NCI-H510A treated with DMSO at 0.1 percent for 48 hours (cell line): ENCODE measurements around the gene SHROOM3.

Experiments
- DNase-seq: peaks from one replicate; lab custom pipeline; 2025; lab: John Stamatoyannopoulos, UW

Gene SHROOM3

DNA sequence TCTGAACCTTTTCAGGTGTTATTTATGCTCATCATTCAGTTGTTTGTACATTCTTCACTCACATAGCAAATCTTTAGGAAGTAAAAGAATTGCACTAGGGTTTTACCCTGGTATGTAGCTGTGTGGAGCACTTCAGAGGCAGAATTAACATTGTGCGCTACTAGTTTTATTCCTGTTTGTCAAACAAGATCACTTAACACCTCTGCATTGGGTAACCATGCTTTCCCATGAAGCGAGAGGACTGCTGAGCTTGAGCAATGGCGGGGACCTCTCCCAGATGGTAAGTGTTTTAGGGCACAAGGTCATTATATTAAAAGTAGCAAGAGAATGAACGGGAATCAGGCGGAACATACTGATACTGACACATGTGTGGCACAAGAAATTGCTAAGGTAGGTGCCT is 59.2 kb downstream of the SHROOM3 start:
- no peak for DNase-seq

DNA sequence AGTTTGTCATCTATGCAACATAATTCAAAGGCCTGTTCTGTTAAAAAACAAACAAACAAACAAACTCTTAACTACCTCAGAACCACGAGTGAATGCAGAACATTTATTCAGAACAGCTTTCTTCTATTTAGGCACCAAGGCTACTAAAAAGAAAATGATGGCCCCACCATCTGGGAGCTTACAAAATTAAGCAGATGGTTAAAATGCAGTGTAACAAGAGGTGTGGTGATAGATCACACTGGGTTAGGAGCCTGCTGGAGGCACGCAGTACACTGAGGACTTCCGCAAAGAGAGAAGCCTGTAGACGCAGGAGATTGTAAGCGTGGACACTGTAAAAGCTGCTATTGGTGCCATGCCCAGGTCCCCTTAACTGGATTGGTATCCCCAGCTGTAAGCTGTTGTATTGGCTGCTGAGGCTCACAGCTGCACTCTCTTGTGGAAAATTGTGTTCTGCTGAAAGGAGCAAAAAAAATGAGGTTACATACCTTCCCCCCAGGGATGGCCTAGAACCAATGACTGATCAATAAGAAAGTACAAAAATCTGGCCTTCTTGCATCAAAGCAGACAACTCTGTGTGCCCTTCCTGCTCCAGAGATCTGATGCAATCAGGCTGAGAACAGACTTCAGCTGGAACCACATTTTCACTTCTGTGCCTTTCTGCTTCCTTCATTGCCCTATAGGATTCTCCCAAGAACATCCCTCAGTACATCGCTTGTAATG is 60.0 kb downstream of the SHROOM3 start:
- no peak for DNase-seq

DNA sequence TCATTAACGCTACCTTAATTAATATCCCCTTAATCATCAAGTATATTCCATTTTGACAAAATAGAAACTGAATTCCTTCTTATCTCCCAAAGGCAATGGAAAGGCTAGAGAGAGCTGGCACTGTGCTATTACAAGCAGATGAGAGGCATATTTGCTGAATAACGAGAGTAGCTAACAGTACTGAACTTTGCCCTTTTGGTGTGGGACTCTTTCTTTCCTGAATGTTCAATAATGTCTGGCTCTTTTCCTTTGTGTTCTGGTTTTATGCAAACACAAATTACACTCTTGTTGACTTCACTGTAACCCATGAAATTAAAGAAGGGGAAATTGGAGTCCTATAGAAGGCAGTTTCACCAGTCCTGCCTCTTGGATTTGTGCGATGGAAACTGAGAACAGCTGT is 63.5 kb downstream of the SHROOM3 start:
- DNase-seq, result no peak

DNA sequence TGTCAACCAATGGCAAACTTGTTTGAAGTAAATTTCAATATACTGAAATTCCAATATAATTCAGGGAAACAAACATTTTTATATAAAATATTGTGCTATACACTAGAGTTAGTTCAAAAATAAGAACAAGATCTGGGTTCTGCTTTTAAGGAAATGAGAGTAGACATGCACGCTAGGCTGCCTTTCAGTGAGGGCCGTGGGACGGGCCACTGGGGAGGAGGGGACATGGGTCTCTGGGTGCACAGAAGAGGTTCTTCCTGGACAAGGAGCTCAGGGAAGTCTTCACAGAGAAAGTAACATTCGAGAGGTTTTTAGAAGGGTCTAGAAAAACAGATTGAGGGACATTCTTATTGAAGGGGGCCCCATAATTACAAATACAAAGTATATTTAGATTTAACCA is 64.4 kb downstream of the SHROOM3 start:
- no peak for DNase-seq

DNA sequence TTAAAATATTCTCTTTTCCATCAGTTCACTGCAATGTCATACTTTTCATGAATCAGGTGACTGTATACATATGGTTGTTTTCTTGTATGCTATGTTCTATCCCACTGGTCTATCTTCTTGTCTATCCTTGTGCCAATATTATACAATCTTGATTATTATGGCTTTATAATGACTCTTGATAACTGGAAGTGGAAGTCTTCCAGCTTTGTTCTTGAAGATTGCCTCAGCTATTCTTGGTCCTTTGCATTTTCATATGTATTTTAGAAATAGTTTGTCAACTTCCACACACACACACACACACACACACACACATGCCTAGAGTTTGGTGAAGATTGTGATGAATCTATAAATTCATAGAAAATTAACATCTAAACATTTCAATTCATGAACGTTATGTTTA is 67.9 kb downstream of the SHROOM3 start:
- DNase-seq, result no peak

DNA sequence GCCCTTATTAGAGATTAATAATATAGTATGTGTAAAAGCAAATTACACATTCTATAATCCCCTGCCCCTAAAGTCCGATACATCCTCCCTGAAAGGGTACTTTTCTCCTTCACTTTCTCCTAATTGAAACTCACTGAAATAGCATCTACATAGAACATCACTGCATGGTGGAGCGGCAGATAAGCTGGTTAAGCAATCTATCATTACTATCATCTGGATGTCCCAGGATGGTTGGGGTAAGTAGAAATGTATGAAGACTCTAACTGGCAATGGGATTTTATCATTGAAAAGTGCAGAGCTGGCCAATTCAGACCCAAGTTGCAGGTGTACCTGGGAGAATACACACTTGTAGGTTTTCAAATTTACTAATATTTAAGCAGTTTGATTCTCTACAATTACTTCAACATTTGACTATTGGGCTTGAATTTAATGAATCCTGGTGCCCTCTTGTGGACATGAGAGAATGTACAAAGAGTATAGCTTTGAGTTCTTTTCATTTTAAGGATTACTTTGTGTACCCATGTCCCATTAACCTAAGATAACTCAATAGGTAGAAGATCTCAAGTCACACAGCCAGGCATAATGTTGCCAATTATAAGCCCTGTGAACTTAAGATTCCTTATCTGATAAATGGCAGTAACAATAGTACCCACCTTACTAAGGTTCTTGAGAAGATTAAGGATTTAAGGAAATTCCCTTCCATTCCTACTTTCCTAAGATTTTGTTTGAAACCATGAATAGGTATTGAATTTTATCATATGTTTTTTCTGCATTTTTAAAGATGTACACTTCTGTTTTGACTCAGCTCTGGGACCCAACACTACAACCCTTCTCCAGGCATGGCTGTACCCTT is 69.8 kb downstream of the SHROOM3 start:
- DNase-seq, result peak; percentile 63

DNA sequence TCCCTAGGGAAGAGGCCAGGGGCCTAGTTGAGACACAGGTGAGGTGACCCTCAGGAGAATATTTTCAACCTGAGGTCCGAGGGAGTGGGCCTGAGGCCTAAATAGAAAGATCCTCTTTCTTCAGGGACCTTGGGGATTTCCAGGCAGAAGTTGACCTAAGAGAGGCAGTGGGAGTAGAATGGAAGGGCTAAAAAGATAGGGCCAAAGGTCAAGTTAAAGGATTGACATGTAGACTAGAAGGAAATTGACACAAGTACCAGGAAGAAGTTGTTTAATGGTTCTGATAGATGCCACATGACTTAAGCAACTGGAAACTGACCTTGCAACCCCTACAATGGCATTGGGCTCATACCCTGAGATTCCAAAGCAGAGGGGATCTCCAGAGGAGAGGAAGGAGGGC is 76.9 kb downstream of the SHROOM3 start:
- no peak for DNase-seq

DNA sequence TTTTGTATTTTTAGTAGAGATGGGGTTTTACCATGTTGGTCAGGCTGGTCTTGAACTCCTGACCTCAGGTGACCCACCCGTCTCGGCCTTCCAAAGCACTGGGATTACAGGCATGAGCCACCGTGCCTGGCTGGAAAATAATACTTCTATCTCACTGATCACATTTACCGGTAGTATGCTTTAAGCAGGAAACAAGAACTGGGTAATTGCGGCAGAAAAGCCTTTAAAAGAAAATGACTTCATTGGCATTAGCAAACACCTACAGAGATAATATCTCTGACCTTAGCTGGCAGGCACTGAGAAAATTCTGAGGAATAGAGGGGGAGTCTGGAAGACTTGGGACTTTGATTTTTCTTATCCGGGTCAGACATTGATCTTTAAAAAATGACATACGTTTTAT is 78.5 kb downstream of the SHROOM3 start:
- DNase-seq, result no peak

DNA sequence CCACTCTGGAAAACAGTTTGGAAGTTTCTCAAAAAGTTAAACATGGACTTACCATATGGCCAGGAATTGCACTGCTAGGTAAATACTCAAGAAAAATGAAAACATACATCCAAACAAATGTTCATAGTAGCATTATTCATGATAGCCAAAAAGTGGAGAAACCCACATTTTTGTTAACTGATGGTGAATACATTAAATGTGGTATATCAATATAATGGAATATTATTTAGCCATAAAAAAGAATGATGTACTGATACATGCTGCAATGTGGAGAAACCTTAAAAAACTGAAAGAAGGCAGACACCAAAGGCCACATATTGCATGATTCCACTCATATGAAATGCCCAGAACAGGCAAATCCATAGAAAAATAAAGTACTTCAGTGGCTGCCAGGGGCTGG is 79.1 kb downstream of the SHROOM3 start:
- DNase-seq, result no peak

DNA sequence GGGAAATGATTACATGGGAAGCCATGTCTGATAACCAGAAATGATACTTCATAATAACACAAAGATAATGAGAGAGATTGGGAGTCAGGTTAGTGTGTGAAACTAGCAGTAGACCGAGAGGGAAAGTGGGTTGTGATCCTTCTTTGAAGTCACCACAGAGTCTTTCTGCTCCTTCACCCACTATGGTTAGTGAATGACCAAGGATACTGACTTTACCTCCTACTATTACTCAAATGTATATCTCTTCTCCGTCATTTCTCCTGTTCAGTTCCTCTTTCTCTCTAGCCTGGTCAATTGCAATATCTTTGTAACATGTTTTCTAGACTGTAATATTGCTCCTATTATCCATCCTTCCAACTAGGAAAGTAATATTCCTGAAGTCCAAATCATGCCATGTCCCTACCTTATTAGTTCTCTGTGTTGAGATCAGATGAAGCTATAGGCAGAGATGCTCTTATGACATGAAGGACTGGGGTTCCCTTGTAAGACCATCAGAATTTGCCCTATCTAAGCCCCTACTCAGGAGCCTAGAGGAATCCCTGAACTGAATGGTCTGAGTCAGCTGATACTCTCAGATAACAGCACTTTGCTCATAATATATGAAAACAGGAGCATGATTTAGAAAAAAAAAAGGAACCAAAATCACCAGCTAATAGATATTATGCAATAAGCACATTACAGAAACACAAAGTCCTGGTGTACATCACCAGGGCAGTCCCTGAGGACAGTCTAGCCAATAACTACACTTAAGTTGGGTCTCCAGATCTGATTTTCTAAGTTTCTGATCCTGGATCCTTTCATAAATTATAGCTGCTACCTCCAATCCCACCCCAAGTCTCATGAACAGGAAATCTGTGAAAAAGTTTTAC is 81.2 kb downstream of the SHROOM3 start:
- no peak for DNase-seq

DNA sequence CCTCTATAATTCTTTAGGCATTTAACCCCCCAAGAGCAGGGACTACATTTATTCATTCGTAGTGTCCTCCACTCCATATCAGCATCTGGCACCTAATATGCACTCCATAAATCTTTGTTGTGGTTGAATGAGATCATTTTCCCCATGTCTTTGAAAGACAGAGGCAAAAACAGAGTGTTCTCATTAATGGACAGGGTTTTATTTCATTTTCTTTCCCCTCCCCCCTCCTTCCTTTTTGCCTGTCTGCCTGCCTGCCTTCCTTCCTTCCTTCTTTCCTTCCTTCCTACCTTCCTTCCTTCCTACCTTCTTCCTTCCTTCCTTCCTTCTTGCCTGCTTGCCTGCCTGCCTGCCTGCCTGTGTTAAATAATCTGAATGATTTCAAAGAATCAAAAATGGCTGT is 83.2 kb downstream of the SHROOM3 start:
- no peak for DNase-seq

DNA sequence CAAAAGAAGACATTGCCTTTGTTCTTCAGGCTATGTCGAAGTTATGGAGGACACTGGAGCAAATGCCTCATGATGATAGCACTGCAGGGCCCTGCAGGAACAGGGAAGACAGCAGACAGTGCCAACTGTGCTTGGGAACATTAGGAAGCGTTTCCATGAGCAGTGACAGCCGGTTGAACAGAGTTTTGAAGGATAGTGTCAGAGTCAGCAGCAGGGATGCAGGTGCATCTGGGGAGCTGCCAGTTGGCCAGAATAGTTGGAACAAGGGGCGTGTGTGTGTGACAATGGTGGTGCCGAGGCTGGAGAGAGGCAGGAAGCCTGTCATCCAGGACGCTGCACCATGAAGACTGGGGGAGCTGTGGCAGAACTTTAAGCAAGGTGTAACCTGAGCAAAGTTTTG is 88.6 kb downstream of the SHROOM3 start:
- DNase-seq, result no peak

DNA sequence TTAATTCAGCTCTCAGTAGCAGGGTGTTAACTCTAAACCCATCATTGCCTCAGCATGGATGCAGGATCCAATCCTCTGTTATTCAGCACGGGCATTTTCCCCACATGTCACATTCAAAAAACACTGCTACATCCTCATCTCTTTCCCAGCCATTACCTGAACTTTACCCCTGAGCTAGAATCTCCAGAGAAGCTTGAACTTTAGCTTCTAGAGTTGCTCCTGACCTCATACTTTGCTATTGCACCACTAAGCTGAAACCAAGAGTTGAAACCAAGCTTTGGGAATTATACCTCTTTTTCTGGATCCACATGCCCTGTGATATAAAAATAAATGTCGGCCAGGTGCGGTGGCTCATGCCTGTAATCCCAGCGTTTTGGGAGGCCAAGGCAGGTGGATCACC is 90.7 kb downstream of the SHROOM3 start:
- DNase-seq, result no peak

DNA sequence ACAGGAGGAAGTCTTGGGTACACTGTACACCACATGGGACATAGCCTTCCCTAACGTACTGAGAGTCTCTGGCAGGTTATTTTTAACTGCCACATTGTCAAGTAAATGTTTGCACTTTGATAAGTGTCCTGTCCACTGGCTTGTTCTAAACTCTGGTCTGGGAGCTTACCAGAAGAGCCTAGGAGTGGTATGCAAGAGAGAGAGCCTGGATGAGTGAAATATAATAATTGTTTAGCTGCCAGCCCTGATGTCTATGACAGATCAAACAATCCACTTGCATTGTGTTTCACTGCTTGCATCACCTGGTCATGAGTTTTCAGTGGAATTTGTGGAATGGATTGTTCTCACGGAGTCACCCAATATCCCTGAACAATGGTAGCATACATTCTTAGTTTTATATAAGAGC is 91.6 kb downstream of the SHROOM3 start:
- peak; percentile 96 for DNase-seq

DNA sequence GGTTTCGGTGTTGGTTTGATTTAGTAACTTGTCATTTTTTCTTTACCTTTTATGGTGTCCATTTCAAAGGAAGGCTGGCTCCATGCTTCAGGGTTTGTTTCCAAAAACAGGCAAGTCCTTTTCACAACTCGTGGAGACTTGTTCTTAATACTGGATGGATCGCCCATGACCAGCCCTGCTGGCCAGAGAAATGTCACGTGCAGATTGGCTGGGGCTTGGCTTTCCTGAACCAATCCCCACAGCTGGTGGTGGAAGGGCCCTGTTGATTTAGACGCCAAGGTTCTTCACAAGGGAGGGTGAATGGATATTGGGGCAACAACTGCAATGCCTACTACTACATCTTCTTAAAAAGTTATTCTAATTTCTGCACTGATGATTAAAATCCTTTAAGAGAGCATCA is 92.6 kb downstream of the SHROOM3 start:
- peak; percentile 28 for DNase-seq

DNA sequence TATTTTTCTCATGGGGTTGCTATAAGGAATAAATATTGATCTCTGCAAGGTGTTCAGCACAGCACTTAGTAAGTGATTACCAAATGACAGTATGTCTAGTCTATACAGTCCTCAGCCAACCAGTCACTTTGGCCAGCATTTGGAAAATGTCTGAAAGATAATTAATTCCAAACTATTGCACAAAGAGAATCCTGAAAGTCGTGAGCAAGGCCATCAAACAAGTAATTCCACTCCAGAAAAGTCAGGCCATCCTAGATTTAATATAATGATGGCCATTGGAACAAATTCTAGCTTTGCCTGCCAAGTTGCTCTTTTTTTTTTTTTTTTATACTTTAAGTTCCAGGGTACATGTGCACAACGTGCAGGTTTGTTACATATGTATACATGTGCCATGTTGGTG is 96.6 kb downstream of the SHROOM3 start:
- DNase-seq, result no peak

DNA sequence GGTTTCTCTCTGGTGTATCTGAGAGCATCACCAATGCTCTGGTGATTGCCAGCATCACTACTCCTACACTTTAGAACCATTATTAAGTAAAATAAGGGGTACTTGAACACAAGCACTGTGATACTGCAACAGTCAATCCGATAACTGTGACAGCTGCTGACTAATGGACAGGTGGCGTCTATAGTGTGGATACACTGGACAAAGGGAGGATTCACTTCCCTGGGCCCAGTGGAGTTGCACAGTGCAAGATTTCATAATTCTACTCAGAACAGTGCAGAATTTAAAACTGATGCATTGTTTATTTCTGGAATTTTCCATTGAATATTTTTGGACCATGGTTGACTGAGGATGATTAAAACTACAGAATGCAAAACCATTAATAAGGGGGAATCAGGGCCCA is 97.8 kb downstream of the SHROOM3 start:
- peak; percentile 59 for DNase-seq

DNA sequence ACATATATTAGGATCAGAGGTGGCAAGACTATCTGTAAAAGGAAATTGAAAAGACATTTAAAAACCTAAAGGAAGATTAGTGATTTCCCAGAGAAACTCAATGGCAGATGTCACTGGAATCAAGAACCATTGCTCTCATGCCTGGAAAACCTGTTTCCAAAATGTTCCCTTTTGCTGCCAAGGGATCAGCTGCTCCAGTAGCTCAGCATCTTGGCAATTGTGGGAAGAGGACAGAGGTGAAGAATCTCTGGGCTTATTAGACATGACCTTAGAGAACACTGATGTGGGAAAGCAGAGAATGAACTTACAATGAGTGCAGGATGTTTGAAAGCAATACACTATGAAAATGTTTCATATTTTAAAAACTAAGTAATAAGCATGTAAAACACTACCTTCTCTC is 98.3 kb downstream of the SHROOM3 start:
- DNase-seq, result no peak

DNA sequence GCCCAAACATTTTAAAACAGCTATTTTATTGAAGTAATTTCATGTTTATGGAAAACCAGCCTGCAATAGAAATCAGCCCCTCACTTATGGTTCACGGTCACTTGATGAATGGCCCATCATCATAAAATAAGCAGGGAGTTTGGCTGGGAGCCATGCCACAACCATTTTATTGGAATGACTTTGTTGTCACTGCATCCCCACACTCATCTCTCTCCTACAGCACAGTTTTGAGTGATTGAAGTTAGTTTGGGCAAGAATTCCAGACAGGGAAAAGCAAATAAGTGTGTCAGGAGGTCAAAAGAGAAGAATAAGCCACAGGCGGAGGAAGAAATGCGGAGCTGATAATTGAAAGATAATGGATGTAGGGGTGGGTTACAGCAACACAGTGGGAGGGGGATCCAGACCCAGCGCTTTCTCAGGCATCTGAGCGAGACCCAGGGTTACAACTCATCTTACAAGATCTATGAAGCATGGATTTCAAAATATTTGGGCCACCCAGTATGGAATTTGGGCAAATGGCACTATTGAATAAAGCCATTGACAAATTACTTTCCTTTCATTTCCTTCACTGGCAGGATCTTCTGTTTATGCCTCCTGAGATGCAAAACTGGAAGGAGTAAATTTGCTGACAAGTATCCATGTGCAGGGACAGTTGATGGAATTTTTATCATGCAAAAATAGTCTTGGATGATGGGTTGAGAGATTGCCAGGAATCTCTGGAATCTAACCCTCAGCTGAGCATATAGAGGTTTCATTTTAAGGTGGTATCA is 100.8 kb downstream of the SHROOM3 start:
- DNase-seq, result no peak

DNA sequence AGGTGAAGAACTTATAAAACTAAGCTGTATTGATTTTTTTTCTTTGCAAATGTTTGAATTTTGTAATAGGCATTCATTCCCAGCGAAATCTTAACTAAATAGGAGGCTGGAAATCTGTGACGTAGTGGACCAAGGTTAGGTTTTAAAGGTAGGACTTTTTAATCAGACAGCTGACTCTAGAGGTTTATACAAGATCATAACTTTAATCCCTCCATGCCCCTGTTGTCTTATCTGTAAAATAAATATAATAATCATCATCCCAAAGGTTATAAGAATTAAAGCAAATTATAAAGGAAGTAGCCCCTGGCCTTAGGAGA is 101.3 kb downstream of the SHROOM3 start:
- no peak for DNase-seq

DNA sequence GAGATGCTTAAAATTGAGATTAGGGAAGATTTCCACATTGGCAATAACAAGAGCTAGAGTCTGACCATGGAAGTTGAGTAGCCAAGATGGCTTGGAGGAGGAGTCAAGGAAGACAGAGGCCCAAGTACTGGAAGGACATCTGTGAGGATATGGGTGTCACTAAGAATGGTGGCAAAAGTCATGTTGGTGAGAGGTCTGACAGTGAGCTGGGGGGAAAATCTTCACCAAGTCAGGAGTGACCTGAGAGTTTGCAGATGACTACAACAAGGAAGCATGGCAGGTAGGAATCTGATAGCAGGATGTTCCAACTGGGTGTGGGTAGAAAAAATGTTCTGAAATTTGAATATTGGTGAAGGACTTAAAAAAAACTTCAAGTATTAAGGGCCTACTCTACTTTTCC is 103.3 kb downstream of the SHROOM3 start:
- no peak for DNase-seq

DNA sequence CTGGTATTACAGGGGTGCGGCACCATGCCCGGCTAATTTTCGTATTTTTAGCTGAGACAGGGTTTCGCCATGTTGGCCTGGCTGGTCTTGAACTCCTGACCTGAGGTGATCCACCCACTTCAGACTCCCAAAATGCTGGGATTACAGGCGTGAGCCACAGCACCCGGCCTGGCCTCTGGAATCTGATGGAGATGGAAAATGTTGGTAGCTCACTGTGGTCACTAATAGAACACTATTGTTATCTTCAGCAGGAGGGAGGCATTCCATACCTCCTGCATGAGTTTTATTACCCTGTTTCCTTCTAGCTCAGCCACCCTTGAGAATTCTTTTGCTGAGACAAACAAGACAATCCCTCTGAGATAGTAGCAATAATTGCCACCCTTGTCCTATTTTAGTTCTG is 105.0 kb downstream of the SHROOM3 start:
- no peak for DNase-seq
